GM20431 (cell line): ENCODE data around the gene FAM83E.
"Not testable (repeated sequence)": the region's sequence is repeated elsewhere in the genome, so short reads cannot be mapped to it uniquely, and the experiment has no call there.

Source experiments
- in situ Hi-C: fragments of 300-500 bp; cut with MseI, MboI; formaldehyde crosslinking; loops from one replicate; pipeline ENCODE4 v1.15.0; 2020; ENCODE audit warnings: low sequenced_read_pairs; ENCODE audit not compliant: unreplicated experiment

FAM83E gene

DNA sequence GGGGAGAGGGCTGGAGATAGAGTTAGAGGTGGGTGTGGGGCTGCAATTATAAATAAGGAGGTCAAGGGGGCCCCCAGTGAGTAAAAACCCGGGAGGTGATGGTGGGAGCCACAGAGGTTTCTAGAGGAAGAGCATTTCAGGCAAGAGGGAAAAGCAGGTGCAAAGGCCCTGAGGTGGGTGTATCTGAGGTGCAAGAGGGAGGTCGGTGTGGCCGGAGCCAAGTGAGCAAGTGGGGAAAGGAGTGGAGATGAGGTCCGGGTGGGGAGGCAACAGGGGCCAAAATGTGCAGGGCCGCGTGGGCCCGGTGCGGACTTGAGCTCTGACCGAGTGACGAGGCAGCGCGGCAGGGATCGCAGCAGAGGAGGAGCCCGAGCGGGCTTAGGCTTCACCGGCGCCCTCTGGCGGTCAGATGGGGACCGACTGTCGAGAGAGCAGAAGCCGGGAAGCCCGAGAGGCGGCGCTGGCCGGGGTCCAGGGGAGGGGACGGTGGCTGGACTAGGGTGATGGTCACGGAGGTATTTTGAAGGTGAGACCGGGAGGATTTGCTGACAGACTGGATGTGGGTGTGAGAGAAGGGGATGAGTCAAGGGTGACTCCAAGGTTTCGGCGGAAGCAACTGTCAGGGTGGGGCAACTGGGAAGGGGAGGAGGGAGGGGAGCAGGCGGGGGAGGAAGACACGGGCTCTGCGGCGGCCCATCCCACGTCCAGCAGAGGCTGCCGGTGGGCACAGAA is 26.0 kb downstream of the FAM83E start:
- in situ Hi-C loops = no loop called here

DNA sequence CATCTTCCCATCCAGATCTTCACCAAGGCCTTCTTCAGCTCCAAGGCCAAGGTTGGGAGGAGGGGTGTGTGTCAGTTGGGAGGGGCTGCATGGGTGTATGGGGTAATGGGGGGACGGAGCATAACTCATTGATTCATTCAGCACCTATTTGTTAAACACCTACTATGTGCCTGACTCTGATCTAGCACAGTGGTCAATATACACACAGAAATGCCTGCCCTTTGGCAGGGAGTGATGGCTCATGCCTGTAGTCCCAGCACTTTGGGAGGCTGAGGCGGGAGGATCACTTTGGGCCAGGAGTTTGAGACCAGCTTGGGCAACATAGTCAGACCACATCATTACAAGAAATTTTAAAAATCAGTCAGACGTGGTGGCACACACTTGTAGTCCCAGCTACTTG is 27.5 kb downstream of the FAM83E start:
- in situ Hi-C loops = no loop called here

DNA sequence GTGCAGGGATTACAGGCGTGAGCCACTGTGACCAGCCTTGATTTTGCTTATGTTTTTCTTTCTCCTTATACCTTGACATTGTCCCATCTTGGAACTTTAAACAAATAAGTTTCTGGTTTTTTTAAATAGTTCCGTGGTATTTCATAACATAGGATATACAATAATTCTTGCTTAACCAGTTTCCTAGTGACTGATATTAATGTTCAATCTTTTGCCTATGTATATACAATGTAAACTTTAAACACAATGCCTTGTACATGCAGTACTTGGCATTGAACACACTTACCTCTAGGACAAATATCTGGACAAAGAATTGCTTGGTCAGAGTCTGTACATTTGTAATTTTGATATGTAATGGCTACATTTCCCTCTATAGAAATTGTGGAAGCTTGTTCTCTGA is 32.7 kb downstream of the FAM83E start:
- in situ Hi-C loops = no loop called here

DNA sequence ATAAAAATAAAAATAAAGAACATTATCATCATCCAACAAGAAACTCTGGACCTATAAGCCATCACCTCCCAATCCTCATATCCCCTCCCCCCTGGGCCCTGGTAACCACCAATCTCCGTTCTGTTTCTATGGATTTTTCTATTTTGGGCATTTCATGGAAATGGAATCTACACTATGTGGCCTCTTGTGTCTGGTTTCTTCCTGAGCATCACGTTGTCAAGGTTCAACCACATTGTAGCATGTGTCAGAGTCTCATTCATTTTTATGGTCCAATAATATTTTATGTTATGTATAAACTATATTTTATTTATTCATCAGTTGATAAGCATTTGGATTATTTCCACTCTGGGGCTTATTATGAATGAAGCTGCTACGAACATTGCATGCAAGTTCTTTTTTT is 36.0 kb downstream of the FAM83E start:
- in situ Hi-C loops = no loop called here

DNA sequence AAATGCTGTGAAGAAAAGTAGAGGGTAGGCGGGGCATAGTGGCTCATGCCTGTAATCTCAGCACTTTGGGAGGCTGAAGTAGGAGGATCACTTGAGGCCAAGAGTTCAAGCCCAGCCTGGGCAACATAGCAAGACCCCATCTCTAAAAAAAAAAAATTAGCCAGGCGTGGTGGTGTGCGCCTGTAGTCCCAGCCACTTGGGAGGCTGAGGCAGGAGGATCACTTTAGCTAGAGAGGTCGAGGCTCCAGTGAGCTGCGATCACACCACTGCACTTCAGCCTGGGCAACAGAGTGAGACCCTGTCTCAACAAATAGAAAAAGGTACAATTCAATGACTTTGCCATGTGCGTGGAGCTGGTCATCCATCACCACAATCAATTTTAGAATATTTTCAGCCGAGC is 37.0 kb downstream of the FAM83E start:
- in situ Hi-C loops = not testable (repeated sequence)

DNA sequence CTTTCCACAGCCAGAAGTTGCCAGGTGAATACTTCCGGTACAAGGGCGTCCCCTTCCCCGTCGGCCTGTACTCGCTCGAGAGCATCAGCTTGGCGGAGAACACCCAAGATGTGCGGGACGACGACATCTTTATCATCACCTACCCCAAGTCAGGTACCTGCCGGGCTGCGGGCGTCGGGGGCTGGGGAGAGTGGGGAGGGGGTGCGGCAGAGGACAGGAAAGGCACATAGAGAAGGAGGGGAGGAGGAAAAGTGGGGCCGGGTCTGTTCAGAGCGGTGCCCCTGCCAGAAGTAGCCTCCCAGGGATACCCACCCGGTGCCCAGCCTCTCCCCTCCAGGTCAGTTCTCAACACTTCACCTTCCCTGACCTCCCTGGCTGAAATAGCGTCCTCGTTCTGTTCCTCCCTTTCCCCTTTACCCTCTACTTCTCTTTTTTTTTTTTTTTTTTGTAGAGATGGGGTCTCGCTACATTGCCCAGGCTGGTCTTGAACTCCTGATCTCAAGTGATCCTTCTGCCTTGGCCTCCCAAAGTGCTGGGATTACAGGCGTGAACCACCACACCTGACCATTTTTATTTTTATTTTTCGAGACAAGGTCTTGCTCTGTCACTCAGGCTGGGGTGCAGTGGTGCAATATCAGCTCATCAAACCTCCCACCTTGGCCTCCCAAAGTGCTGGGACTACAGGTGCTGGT is 38.8 kb downstream of the FAM83E start:
- in situ Hi-C loops = no loop called here

DNA sequence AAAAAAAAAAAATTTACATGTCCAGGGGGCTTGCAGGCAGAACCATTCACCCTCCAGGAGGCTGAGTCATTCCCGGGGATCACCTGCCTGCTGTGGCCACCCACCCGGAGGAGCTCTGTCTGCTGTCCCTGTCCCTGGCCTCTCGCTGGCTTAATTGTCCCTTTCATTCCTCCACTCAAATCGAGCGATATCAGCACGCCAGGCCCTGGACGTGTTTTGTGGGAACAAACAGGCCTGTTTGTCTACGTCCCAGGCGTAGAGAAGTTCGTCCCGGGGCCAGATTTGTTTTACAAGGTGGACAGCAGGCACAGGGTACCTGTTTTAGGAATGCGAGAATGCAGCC is 41.7 kb downstream of the FAM83E start:
- in situ Hi-C loops = no loop called here

DNA sequence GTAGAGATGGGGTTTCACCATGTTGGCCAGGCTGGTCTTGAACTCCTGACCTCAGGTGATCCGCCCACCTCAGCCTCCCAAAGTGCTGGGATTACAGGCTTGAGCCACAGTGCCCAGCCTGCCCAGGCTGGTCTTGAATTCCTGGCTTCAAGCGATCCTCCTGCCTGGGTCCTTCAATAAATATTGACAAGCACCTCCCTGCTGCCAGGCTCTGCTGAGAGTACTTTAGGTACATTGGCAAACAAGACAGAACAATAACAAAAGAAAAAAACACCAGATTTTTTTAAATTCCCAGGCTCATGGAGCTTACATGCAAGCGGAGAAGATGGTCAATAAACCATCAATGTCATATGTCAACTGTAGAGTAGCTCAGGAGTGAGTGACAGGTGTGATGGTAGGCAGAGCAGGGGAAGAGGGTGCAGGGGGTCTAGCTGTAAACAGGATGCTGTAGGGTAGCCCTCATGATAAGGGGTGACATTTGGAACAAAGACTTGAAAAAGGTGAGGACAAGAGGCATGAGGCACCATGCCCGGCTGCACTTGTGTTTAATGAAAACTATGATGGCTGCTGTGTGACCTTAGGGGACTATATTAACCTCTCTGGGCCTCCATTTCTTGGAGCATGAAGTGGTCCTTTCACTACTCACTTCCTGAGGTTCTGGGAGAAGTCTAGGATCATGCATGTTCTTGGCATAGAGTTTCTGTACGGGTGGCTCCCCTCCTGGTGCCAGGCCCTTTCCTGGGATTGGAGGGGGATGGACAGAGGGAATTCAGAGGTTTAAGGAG is 43.3 kb downstream of the FAM83E start:
- in situ Hi-C loops = no loop called here

DNA sequence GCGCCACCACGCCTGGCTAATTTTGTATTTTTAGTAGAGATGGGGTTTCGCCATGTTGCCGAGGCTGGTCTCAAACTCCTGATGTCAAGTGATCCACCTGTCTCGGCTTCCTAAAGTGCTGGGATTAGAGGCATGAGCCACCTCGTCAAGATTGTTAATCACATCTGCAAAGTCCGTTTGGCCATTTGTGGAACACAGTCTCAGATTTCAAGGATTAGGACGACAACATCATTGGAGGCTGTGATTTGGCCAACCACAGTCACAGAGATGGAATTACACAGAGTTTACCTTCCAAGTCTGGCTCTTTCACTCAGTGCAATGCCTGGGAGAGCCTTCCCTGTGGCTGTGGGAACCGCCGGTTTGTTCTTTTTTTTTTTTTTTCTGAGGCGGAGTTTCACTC is 45.1 kb downstream of the FAM83E start:
- in situ Hi-C loops = no loop called here

DNA sequence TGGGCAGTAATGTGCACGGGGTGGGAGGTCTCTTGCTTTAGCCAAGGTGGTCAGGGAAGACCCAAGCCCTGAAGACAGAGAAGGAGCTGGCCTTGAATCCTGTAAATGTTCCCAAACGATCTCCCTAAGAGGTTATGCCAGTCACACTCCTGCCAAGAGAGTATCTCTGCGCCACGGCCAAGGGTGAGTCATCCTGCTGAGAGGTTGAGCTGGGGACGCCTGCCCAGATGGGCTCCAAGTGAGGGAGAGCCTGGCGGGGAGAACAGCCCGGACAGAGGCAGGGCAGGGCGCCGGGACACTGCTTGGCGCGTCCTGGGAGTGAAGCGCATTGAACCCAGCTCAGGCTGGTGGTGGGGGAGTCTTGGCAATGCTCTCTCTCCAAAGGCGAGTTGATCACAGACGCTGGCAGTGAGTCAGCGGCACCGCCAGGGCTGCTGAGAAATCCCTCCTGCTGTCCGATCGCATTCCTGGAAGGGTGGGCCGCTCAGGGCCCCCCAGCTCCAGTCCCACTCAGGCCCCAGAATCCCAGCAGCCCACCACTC is 46.5 kb downstream of the FAM83E start:
- in situ Hi-C loops = no loop called here

DNA sequence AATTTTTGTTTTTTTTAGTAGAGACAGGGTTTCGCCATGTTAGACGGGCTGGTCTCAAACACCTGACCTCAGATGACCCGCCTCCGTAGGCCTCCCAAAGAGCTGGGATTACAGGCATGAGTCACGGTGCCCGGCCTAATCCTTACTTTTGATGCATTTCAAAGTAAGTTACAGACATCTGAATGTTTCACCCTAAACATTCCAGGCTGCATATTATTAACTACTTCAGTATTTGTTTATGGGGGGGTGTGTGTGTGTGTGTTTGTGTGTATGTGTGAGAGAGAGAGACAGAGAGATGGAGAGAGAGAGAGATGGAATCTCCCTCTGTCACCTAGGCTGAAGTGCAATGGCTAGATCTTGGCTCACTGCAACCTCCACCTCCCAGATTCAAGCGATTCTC is 49.8 kb downstream of the FAM83E start:
- in situ Hi-C loops = no loop called here
